ENCODE measurements around the gene TNNT3. TPM values are rescaled to one million over a fixed set of nuclear protein-coding genes. Genes with fewer than 3 reads are reported as not detected.
A peak's percentile ranks its signal among the peaks of the same experiment; 100 is the strongest.

The TNNT3 gene
- total and polyA plus RNA-seq, 8 donors, result 0.75 to 14.5 (median 3.1) TPM; not detected in 3

DNA sequence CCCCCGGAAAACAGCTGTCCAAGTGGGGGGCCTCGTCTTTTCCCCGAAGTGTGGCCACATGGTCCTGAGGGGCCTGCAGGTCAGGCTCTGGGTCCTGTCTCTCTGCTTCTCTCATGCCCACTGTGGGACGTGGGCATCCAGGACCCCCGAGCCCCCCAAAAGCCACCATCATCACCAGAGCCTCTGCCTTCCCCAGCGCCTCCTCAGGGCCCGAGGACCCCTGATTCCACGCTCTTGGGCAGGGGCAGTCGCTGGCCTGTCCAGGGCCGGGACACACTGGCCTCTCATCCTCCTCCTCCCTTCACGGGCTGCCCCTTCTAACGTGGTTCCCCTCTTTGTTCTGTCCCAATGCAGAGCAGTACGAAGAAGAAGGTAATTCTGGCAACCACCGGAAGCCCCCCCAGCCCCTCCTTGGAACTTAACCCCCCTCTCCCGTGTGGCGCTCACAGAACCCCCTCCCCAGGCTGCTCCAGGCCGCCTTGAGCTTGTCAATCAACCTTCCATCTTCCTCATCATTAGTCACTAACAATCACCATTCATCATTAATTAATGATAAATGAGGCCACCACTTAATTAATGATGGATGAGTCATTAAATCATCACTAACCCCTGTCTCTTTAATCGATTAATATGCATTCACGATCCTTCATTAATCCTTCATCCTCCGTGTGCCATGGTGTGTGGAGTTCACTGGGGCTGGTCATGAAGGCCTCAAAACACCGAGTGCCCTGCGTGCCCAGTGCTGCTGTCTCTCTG, 3.9 kb downstream of the TNNT3 start:
- DNase-seq, result peak in 1 of 2 donors; percentile 3
- TF ChIP-seq, protein P1, sequence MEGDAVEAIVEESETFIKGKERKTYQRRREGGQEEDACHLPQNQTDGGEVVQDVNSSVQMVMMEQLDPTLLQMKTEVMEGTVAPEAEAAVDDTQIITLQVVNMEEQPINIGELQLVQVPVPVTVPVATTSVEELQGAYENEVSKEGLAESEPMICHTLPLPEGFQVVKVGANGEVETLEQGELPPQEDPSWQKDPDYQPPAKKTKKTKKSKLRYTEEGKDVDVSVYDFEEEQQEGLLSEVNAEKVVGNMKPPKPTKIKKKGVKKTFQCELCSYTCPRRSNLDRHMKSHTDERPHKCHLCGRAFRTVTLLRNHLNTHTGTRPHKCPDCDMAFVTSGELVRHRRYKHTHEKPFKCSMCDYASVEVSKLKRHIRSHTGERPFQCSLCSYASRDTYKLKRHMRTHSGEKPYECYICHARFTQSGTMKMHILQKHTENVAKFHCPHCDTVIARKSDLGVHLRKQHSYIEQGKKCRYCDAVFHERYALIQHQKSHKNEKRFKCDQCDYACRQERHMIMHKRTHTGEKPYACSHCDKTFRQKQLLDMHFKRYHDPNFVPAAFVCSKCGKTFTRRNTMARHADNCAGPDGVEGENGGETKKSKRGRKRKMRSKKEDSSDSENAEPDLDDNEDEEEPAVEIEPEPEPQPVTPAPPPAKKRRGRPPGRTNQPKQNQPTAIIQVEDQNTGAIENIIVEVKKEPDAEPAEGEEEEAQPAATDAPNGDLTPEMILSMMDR (IDR thresholded peaks at IDR 0.05), result no peak
- TF ChIP-seq POLR2A (IDR thresholded peaks at IDR 0.05), result no peak
- no peak for TF ChIP-seq POLR2AphosphoS5 (IDR thresholded peaks at IDR 0.05)
- no peak for TF ChIP-seq EP300 (IDR thresholded peaks at IDR 0.05)
- Histone ChIP-seq H3K36me3 (no peaks in the 10 kb centered on the region), H3K27me3 (peaks cover 0 to 73% (median 10%) of the 10 kb centered on the region in 3 donors), H3K27ac (peak overlapping the region in 1 of 5 donors; percentile 61), H3K4me3 (no peak overlapping the region), H3K9me3 (no peaks in the 10 kb centered on the region), H3K4me1 (peaks cover 0 to 10% (median 0%) of the 10 kb centered on the region in 4 donors)
- intact Hi-C loops (cut with DNase I; ENCODE audit: low total_unique reads), result no loop called here
- WGBS, 5 donors, result 84 to 87% (median 85%) methylated on average over 22 of the region's 22 CpGs

DNA sequence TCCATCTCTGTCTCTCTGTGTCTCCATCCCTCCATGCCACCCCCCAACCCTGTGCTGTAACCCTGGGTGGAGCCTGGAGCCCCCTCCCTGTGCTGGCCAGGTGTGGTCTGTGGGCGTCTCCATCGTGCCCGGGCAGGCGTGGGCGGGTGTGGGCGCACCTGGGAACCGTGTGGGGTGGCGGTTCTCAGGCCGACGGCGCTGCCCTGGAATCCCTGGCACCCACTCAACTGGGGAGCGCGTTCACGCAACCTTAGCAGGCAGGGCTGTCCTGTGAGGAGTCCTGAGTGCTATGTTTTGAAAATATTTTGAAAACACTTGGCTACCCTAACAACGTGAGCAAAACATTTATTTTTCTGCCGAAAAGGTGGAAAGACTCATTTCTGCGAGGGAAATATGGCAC, 4.7 kb downstream of the TNNT3 start:
- DNase-seq, result peak in 1 of 2 donors; percentile 68
- Histone ChIP-seq H3K4me3 (no peak overlapping the region), H3K36me3 (no peaks in the 10 kb centered on the region), H3K27ac (no peak overlapping the region), H3K4me1 (peaks cover 0 to 10% (median 0%) of the 10 kb centered on the region in 4 donors), H3K9me3 (no peaks in the 10 kb centered on the region), H3K27me3 (peaks cover 0 to 68% (median 10%) of the 10 kb centered on the region in 3 donors)
- TF ChIP-seq POLR2A (IDR thresholded peaks at IDR 0.05) (no peak), POLR2AphosphoS5 (IDR thresholded peaks at IDR 0.05) (no peak), EP300 (IDR thresholded peaks at IDR 0.05) (no peak)
- TF ChIP-seq, protein P1 (IDR thresholded peaks at IDR 0.05), result no peak
- intact Hi-C loops (cut with DNase I; ENCODE audit: low total_unique reads), result no loop called here
- 54 to 69% (median 59%) methylated on average over 16 to 17 of the region's 17 CpGs for WGBS, 5 donors

DNA sequence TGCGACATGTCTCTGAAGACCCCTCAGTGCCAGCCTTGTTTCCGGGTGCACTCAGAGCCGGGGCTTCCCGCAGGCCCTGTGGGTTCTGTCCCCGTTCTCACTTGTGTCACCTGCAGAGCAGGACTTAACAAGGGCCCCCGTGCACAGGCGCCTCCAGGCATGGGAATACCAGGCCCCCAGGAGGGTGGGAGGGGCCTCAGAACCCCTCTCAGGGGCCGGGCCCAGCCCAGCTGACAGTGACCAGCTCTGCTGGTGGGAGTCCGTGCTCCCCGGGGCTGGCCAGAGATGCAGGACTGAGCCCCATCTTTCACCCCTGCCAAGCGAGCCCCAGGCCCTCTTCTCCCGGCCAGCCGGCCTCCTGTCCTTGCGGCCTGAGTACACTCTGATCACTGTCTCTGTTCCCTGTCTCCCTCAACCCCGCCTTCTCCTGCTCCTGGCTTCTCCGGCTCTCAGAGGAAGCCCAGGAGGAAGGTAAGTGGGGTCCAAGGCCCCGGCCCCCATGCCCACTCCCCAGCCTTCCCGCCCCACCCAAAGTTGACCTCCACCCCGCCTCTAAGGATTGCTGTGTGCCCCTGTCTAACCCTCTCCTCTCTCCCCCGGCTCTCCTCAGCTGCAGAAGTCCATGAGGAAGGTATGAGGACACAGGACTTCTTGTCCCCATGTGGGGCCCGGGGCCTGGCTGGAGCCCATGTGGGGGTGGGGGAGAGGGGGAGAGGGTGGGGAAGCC, 5.3 kb downstream of the TNNT3 start:
- TF ChIP-seq POLR2AphosphoS5 (IDR thresholded peaks at IDR 0.05) (no peak), POLR2A (IDR thresholded peaks at IDR 0.05) (no peak), EP300 (IDR thresholded peaks at IDR 0.05) (no peak)
- TF ChIP-seq, protein P1 (IDR thresholded peaks at IDR 0.05), result no peak
- H3K4me1 ChIP-seq, result peaks cover 0 to 10% (median 0%) of the 10 kb centered on the region in 4 donors
- WGBS, 5 donors, result 76 to 86% (median 82%) methylated on average over 18 to 21 of the region's 21 CpGs
- no peaks in the 10 kb centered on the region for H3K9me3 ChIP-seq
- DNase-seq, result peak in 1 of 2 donors; percentile 3
- intact Hi-C loops (cut with DNase I; ENCODE audit: low total_unique reads), result no loop called here
- no peak overlapping the region for H3K4me3 ChIP-seq
- H3K27ac ChIP-seq, result no peak overlapping the region
- peaks cover 0 to 61% (median 10%) of the 10 kb centered on the region in 3 donors for H3K27me3 ChIP-seq
- H3K36me3 ChIP-seq, result no peaks in the 10 kb centered on the region

DNA sequence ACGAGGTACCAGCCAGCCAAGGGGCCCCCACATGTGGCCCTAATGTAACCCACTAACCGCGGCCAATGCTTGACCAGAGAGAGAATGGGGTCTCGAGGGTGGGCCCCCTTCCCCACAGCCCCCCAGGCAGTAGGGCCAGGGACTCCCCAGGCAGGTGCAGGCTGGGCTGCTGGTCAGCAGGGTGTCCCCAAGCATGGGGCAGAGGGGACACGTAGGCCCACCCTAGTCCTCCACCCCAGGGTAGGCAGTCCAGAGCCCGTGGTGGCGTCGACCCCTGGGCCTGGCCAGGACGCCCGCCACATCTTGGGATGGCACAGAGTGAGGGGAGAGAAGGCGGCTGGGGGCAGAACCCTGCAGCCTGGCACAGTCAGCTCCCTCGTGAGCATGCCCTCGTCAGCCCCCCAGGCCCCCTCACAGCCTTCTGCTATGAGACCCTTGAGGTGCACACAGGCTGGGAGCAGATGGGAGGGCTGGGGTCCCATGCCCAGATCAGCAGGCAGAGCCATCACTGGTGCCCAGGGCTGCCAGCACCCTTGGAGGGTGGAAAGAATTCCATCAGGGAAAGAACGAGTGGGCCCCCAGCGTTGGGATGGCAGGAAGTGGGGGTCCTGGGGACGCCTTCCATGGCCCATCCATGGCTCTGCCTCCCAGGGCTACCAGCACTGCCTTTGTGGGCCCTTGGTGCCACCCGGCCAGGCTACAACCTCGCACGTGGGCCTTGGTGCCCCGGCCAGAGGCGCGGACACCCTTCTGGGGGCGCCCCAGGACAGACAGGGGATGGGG, 6.1 kb downstream of the TNNT3 start:
- peaks cover 0 to 54% (median 9%) of the 10 kb centered on the region in 3 donors for H3K27me3 ChIP-seq
- TF ChIP-seq POLR2AphosphoS5 (IDR thresholded peaks at IDR 0.05), result no peak
- no peak for TF ChIP-seq POLR2A (IDR thresholded peaks at IDR 0.05)
- peak in 1 of 2 donors; percentile 4 for DNase-seq
- H3K27ac ChIP-seq, result no peak overlapping the region
- H3K4me1 ChIP-seq, result peaks cover 0 to 10% (median 0%) of the 10 kb centered on the region in 4 donors
- H3K9me3 ChIP-seq, result no peaks in the 10 kb centered on the region
- WGBS, 5 donors, result 82 to 90% (median 86%) methylated on average over 10 to 23 of the region's 23 CpGs
- intact Hi-C loops (cut with DNase I; ENCODE audit: low total_unique reads), result no loop called here
- H3K36me3 ChIP-seq, result no peaks in the 10 kb centered on the region
- no peak overlapping the region for H3K4me3 ChIP-seq

Measured in stomach (tissue), 9 donors.